Measurements from ENCODE around the gene SERPINF2. TPM values are rescaled to one million over a fixed set of nuclear protein-coding genes. Genes with fewer than 3 reads are reported as not detected.

The SERPINF2 gene
- total and polyA plus RNA-seq, 2 donors, result 4.3 to 31.0 TPM

- Histone ChIP-seq H3K27ac (ENCODE audit: low read depth in 1 of 2, low read length in 1 of 2) (no peak overlapping the region), H3K27me3 (ENCODE audit: control insufficient read depth in 2 of 2, insufficient read depth in 1 of 2, low read length in 1 of 2) (no peaks in the 10 kb centered on the region), H3K36me3 (ENCODE audit: control insufficient read depth in 2 of 2, insufficient read depth in 2 of 2, low read length in 1 of 2) (peaks cover 33 to 45% of the 10 kb centered on the region in 2 donors), H3K9me3 (ENCODE audit: control insufficient read depth in 2 of 2, insufficient read depth in 1 of 2, low read length in 1 of 2) (no peaks in the 10 kb centered on the region), H3K4me3 (ENCODE audit: low read length in 2 of 2) (no peak overlapping the region), H3K4me1 (ENCODE audit: control insufficient read depth in 2 of 2, insufficient read depth in 2 of 2, low read length in 2 of 2) (no peaks in the 10 kb centered on the region)
- no peak for DNase-seq (ENCODE audit: low read depth in 6 of 9, low spot score in 9 of 9)
- WGBS, result 98% methylated on average over 1 of the region's 1 CpG
Observed at GRCh38 chr17:1802429-1802828, 59.8 kb downstream of the SERPINF2 start.

- 93% methylated on average over 6 of the region's 6 CpGs for WGBS
- no peaks in the 10 kb centered on the region for H3K27me3 ChIP-seq (ENCODE audit: control insufficient read depth in 2 of 2, insufficient read depth in 1 of 2, low read length in 1 of 2)
Observed at GRCh38 chr17:1803280-1803679, 60.6 kb downstream of the SERPINF2 start.

More at GRCh38 chr17:1803280-1803679, 60.6 kb downstream of the SERPINF2 start:
- Histone ChIP-seq H3K9me3 (ENCODE audit: control insufficient read depth in 2 of 2, insufficient read depth in 1 of 2, low read length in 1 of 2) (no peaks in the 10 kb centered on the region), H3K4me1 (ENCODE audit: control insufficient read depth in 2 of 2, insufficient read depth in 2 of 2, low read length in 2 of 2) (no peaks in the 10 kb centered on the region), H3K27ac (ENCODE audit: low read depth in 1 of 2, low read length in 1 of 2) (no peak overlapping the region), H3K36me3 (ENCODE audit: control insufficient read depth in 2 of 2, insufficient read depth in 2 of 2, low read length in 1 of 2) (peaks cover 30 to 41% of the 10 kb centered on the region in 2 donors), H3K4me3 (ENCODE audit: low read length in 2 of 2) (no peak overlapping the region)
- no peak for DNase-seq (ENCODE audit: low read depth in 6 of 9, low spot score in 9 of 9)

Other genes starting within 250 kb of the SERPINF2 start
- 20.6 TPM for gene INPP5K, start 226.3 kb upstream of the SERPINF2 start, total RNA-seq
- gene INPP5K, start 226.3 kb upstream of the SERPINF2 start, polyA plus RNA-seq, result 46.7 TPM
- 19.0 TPM for gene PITPNA, start 180.1 kb upstream of the SERPINF2 start, total RNA-seq
- gene PITPNA, start 180.1 kb upstream of the SERPINF2 start, polyA plus RNA-seq, result 31.2 TPM
- gene SLC43A2, start 114.0 kb upstream of the SERPINF2 start, total RNA-seq, result 10.5 TPM
- 13.9 TPM for gene SLC43A2, start 114.0 kb upstream of the SERPINF2 start, polyA plus RNA-seq
- 4.2 TPM for gene SCARF1, start 97.1 kb upstream of the SERPINF2 start, total RNA-seq
- 5.8 TPM for gene SCARF1, start 97.1 kb upstream of the SERPINF2 start, polyA plus RNA-seq
- 5.4 TPM for gene RILP, start 93.0 kb upstream of the SERPINF2 start, total RNA-seq
- gene RILP, start 93.0 kb upstream of the SERPINF2 start, polyA plus RNA-seq, result 11.7 TPM
- 106 TPM for gene PRPF8, start 58.0 kb upstream of the SERPINF2 start, total RNA-seq
- gene PRPF8, start 58.0 kb upstream of the SERPINF2 start, polyA plus RNA-seq, result 86.2 TPM
- gene TLCD2, start 32.5 kb upstream of the SERPINF2 start, total RNA-seq, result 0.24 TPM
- gene TLCD2, start 32.5 kb upstream of the SERPINF2 start, polyA plus RNA-seq, result 1.5 TPM
- 12.0 TPM for gene WDR81, start 18.2 kb upstream of the SERPINF2 start, total RNA-seq
- 27.0 TPM for gene WDR81, start 18.2 kb upstream of the SERPINF2 start, polyA plus RNA-seq
- 188 TPM for gene SERPINF1, start 19.2 kb downstream of the SERPINF2 start, total RNA-seq
- gene SERPINF1, start 19.2 kb downstream of the SERPINF2 start, polyA plus RNA-seq, result 445 TPM
- gene SMYD4, start 87.0 kb downstream of the SERPINF2 start, total RNA-seq, result 7.0 TPM
- gene SMYD4, start 87.0 kb downstream of the SERPINF2 start, polyA plus RNA-seq, result 8.1 TPM
- 33.9 TPM for gene RPA1, start 87.1 kb downstream of the SERPINF2 start, total RNA-seq
- gene RPA1, start 87.1 kb downstream of the SERPINF2 start, polyA plus RNA-seq, result 33.0 TPM

All from thymus (tissue), 11 donors.